Stimulated activated CD4-positive, alpha-beta T cell treated with anti-CD3 and anti-CD28 coated beads, Interleukin-12 subunit alpha, Interleukin-12 subunit beta, amount 100 ng/mL, for 24 hours (primary cell): ENCODE results near the gene TDRD9.

ENCODE experiments used
- DNase-seq, 2 experiments: peaks; one replicate each; pipeline ENCODE4 v3.0.0-alpha.2; 2020; ENCODE audit warnings: low read depth in 2 of 2

TDRD9 gene

GRCh38 chr14:103890821-103891666 is 37.2 kb upstream of the TDRD9 start:
- no peak for DNase-seq

DNA sequence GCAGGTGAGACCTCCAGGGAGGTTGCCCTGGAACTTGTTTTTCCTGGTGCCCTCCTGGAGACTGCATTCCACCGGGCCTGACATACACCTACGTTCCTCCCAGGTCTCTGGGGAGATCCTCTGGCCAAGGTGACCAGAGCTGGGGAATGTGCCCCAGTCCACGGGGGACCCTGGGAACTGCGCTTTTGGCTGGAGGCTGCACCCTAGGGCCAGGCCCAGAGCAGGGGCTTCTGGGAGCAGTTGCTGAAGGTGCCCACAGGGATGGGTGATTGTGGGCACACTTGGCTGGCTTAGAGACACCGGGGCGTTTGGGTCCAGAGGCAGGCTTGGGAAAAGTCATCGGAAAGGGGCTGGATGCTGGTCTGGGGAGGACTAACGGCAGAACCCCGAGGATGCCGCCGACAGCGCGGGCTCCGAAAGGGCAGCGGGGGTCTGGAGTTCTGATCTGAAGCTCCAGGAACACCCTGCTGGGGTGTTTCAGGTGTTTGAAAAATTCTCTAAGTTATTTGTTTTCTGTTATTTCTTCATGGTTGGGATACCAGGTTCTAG is 36.5 kb upstream of the TDRD9 start:
- no peak for DNase-seq

GRCh38 chr14:103892247-103892646 is 36.0 kb upstream of the TDRD9 start:
- no peak for DNase-seq

- DNase-seq = no peak
Measured at GRCh38 chr14:103894034-103894722, 34.1 kb upstream of the TDRD9 start.

DNA sequence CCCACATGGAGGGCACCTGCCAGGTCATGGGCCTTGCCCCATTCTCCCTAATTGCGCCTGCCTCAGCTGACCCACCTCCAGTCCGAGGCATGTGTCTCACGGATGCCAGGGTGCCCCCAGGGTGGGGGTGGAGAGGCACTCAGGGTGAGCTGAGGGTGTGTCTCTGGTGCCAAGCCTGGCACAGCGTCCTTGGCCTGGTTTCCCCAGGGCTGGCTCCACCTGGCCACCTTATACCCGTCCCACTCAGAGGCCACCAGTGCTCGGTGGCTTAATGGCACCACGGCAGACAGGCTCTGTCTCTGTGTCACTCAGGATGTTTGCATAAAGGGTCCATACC is 33.6 kb upstream of the TDRD9 start:
- no peak for DNase-seq

DNA sequence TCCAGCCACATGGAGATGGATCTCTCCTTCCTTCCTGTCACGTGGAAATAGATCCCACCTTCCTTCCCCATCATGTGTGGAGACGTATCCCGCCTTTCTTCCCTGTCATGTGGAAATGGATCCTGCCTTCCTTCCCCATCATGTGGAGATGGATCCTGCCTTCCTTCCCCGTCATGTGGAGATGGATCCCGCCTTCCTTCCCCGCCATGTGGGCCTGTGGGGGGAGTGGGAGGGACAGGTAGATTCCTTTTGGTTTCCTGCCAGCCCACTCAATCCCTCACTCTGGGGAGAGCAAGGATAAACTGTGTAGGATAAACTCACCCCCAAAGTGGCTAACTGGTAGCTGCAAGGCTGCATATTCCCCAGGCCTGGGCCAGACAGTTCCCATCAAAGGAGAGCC is 31.7 kb upstream of the TDRD9 start:
- DNase-seq = no peak

- no peak for DNase-seq
Measured at GRCh38 chr14:103897075-103897947, 30.9 kb upstream of the TDRD9 start.

DNA sequence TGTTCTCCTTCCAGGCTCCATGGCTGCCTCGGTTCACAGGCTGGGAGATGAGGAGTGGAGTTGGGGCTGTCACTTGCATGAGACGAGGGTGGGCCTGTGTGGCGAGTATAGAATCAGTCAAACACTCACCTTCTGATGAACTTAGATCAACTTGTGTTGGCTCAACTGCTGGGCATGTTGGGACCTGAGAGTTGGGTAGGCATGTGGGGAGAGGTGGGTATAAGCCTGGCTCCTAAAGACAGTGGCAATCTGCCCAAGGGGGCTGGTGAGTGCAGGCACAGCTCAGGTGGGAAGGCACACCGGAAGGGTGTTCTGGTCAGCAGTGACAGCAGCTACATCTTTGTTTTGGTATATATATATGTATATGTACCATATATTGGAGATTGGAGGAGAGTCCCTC is 30.1 kb upstream of the TDRD9 start:
- no peak for DNase-seq

DNA sequence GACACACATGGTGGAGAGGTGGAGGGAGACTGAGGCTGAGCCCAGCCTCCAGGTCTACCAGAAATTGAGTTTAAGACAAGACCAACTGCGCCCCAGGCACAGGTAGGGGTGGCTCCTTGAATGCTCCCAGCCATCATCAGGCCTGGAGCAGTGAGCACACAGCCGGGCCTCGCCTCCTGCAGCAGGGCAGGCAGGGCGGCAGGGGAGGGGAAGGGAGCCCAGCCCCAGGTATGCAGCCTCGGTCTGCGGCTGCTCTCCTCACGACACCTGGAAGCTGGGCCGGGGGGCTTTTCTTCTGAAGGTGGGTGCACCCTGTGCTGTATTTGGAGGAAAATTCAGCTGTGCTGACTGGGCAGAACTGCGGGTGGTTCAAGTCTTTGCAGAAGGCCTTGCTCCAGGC is 29.5 kb upstream of the TDRD9 start:
- no peak for DNase-seq

DNA sequence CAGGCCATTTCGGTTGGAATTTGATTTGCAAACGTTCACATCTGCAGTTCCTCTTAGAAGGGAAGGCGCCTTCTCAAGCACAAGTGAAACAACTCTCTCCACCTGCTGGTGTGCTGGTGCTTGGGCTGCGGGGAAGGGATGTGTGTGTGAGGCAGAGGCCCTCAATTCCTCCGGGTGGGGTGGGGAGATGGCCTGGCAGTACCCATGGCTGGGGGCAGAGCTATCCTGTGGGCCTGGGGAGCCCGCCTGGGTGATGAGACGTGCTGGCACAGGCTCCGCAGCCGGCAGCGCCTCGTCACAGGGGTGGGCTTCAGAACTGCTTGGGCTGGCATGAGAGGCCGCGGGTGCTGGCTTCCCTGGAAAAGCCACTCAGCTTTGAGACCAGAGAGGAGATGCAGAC is 28.9 kb upstream of the TDRD9 start:
- DNase-seq = no peak

DNA sequence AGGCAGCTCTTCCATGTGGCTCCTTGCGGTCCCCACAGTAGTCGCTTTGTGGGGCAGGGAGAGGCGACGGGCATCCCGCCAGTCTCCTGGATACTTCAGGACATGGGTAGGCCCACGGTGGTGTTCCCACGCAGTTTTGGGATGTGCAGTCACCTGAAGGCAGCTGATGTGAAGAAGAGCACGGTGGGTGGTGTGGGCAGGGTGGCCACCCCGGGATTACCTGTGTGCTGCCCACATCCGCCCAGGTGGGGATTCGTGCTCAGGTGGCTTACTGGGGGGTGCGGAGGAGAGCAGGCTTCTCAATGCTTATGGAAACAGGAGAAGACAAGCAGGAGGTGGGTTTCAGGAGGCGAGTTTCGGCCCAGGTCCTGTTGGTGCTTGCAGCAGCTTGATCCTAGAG is 28.4 kb upstream of the TDRD9 start:
- no peak for DNase-seq

DNA sequence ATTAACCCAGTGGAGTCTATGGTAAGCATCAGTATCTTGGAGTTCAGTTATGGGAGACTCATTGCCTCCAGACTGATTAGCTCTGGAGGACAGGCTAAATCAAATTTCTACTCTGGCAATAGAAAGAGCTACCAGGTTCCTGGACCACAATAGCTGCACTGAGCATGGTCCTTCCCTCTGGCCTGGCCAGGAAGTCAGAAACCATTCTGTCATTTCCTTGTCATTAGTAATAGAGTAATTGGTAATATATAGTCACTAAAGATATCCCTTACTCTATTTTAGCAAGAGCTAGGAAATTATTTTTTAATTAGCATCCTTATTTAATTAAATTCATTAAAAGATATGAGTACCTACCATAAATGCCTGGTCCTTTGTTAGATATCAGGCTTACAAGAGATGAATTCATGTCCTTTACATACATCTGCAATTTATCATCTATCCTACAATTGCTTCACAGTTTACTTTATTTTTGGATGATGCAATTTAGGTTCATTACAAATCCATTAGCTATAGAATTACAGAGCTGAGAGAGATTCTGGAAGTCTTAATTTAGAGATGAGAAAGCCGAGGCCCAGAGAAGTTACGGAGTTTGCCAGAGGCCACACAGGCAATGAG is 23.7 kb upstream of the TDRD9 start:
- no peak for DNase-seq

DNA sequence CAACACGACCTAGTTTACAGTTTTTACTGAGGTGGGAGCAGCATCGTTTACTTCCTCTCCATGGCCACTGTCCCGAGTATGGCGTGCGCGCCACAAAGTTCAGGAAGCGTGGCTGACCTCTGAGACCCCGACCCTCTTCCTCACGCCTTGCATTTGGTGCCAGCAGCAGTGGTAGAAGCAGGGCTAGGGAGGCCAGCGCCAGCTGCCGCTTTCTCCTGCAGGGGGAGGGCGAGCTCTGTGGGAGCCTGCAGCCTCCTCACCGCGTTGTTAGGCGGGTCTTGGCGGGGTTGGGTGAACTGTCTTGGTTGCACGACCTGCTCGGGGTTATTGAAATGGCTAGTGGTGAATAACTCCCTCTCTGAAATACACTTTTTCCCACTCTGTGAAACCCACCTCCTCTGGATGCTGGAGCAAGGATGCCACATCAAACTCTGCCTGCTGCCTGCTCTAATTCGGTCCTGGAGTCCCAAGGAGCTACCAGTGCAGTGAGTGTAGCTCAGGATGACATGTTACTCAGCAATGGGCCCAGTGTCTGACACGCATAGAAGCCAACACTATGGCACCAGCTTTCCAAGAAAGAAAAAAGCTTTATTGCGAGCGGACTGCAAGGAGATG is 22.3 kb upstream of the TDRD9 start:
- DNase-seq = no peak

- no peak for DNase-seq
Measured at GRCh38 chr14:103908580-103908979, 19.7 kb upstream of the TDRD9 start.

GRCh38 chr14:103909531-103910261 is 18.6 kb upstream of the TDRD9 start:
- no peak for DNase-seq

DNA sequence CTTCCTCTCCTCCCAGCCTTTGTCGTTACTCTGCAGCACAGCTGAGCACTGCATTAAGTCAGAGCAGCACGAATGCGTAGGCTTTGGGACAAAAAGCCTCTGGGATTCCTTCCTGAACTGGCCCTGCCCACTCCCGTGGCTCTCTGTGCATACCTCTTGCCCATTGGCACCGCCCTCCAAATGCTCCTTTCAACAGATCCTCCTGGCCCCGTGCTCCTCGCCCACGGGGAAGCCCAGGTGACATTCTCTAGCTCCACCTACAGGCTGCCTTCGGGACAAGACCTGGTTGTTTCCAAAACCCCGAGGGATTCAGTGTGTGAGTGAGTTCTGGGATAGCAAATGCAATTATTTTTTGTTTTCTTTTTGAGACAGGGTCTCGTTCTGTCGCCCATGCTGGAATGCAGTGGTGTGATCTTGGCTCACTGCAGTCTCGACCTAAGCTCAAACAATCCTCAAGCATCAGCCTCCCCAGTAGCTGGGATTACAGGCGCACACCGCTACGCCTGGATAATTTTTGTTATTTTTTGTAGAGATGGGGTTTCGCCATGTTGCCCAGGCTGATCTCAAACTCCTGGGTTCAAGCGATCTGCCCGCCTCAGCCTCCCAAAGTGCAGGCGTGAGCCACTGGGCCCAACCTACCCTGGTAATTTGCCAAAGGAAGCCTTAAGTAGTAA is 17.9 kb upstream of the TDRD9 start:
- peak; percentile 42 to 64 for DNase-seq

- no peak for DNase-seq
Measured at GRCh38 chr14:103910984-103911383, 17.3 kb upstream of the TDRD9 start.

DNA sequence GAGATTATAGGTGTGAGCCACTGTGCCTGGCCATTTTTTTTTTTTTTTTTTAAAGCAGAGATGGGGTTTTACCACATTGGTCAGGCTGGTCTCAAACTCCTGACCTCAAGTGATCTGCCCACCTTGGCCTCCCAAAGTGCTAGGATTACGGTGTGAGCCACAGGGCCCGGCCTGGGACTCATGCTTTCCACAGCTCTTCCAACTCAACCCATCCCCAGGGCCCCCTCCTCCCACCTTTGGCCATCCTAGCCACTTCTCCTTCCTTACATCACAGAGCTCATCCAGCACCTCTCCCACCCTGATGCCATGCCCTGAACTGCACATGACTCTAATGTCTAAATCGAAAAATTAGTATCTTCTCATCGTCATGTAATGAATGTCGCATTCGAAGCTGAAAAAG is 12.6 kb upstream of the TDRD9 start:
- DNase-seq = no peak

- no peak for DNase-seq
Measured at GRCh38 chr14:103916636-103917262, 11.5 kb upstream of the TDRD9 start.
